SK-N-SH treated with all-trans-retinoic acid at 6 μM for 48 hours (cell line): ENCODE measurements around the gene MMP28.

ENCODE experiments used
- CSDC2 ChIP-seq: fragments of 250-450 bp; sonication (Bioruptor Pico); IDR thresholded peaks from 2 replicates; pipeline ENCODE4 v1.5.0; 2020; ENCODE audit warnings: mild to moderate bottlenecking, moderate library complexity
- CSRNP3 ChIP-seq: fragments of 250-450 bp; sonication (Bioruptor Pico); IDR thresholded peaks from 2 replicates; pipeline ENCODE4 v1.5.1; 2021; ENCODE audit warnings: mild to moderate bottlenecking, moderate library complexity
- ESRRG ChIP-seq: fragments of 250-450 bp; sonication (Bioruptor Pico); IDR thresholded peaks from 2 replicates; pipeline ENCODE4 v1.6.1; 2021; ENCODE audit warnings: mild to moderate bottlenecking
- GLIS3 ChIP-seq: fragments of 250-450 bp; sonication (Bioruptor Pico); IDR thresholded peaks from 2 replicates; pipeline ENCODE4 v1.5.0; 2020; ENCODE audit warnings: mild to moderate bottlenecking, moderate library complexity
- OSR1 ChIP-seq: fragments of 250-450 bp; sonication (Bioruptor Pico); IDR thresholded peaks from 2 replicates; pipeline ENCODE4 v1.8.0; 2022; ENCODE audit warnings: moderate library complexity, mild to moderate bottlenecking, inconsistent platforms
- PATZ1 ChIP-seq: fragments of 250-450 bp; sonication (Bioruptor Pico); IDR thresholded peaks from 2 replicates; pipeline ENCODE4 v1.8.0; 2020; ENCODE audit warnings: mild to moderate bottlenecking, moderate library complexity, borderline replicate concordance
- POU6F1 ChIP-seq: fragments of 250-450 bp; sonication (Bioruptor Pico); IDR thresholded peaks from 2 replicates; pipeline ENCODE4 v1.8.0; 2021; ENCODE audit warnings: low read depth, mild to moderate bottlenecking, moderate library complexity, borderline replicate concordance
- SNAI2 ChIP-seq: fragments of 250-450 bp; sonication (Bioruptor Pico); IDR thresholded peaks from 2 replicates; pipeline ENCODE4 v1.5.0; 2020; ENCODE audit warnings: mild to moderate bottlenecking, moderate library complexity
- TCF4 ChIP-seq: fragments of 250-450 bp; sonication (Bioruptor Pico); IDR thresholded peaks from 2 replicates; pipeline ENCODE4 v1.8.0; 2021; ENCODE audit warnings: mild to moderate bottlenecking, moderate library complexity, borderline replicate concordance
- TSHZ2 ChIP-seq: fragments of 250-450 bp; sonication (Bioruptor Pico); IDR thresholded peaks from 2 replicates; pipeline ENCODE4 v1.5.0; 2020; ENCODE audit warnings: mild to moderate bottlenecking, moderate library complexity
- ZC3H10 ChIP-seq: fragments of 250-450 bp; sonication (Bioruptor Pico); IDR thresholded peaks from 2 replicates; pipeline ENCODE4 v1.5.1; 2021; ENCODE audit warnings: mild to moderate bottlenecking, moderate library complexity
- ZFP30 ChIP-seq: fragments of 450-650 bp; formaldehyde crosslinking; IDR thresholded peaks from 2 replicates; pipeline ENCODE4 v1.5.0; 2022; ENCODE audit warnings: mild to moderate bottlenecking, moderate library complexity
- ZNF565 ChIP-seq: fragments of 450-650 bp; formaldehyde crosslinking; conservative IDR thresholded peaks from 2 replicates; pipeline ENCODE4 v1.5.0; 2020; ENCODE audit warnings: low read depth, mild to moderate bottlenecking, moderate library complexity

- TF ChIP-seq PATZ1 (no peak), ESRRG (no peak), TSHZ2 (CRISPR knock-in tag) (no peak), ZFP30 (no peak), CSRNP3 (CRISPR knock-in tag) (no peak), OSR1 (no peak), CSDC2 (CRISPR knock-in tag) (no peak), ZC3H10 (no peak), TCF4 (no peak), ZNF565 (no peak), GLIS3 (CRISPR knock-in tag) (no peak), POU6F1 (no peak), SNAI2 (CRISPR knock-in tag) (no peak)
Observed at GRCh38 chr17:35842239-35842638, 46.8 kb upstream of the MMP28 start.
